Psoas muscle (tissue), 8 donors: Measurements from ENCODE around the gene MIER2. TPM values are rescaled to one million over a fixed set of nuclear protein-coding genes. Genes with fewer than 3 reads are reported as not detected.

Experiments
- ATAC-seq, 4 donors: fragments of 200-7000 bp; cut with Tn5 transposase; one replicate each; pipeline ENCODE4 v1.9.1; 2020; ENCODE audit warnings: moderate library complexity in 3 of 4, mild to moderate bottlenecking in 2 of 4
- DNase-seq, 2 donors: peaks; one replicate each; pipeline ENCODE4 v3.0.0-alpha.2; 2020
- H3K27ac ChIP-seq: fragments of 200-600 bp; one replicate; pipeline ENCODE4 v1.8.0; 2022
- H3K27me3 ChIP-seq, 3 donors: fragments of 200-600 bp in 1 of 3; one replicate each; pipeline versions ENCODE4 v1.6.1 to v1.8.0; 2013 to 2022; ENCODE audit warnings: low read length in 2 of 3, mild to moderate bottlenecking in 2 of 3, moderate library complexity in 1 of 3; ENCODE audit not compliant: insufficient read depth in 3 of 3
- H3K36me3 ChIP-seq, 2 donors: fragments of 200-600 bp in 1 of 2; one replicate each; pipeline versions ENCODE4 v1.6.1 to v1.8.0; 2013 to 2022; ENCODE audit warnings: low read depth in 1 of 2, mild to moderate bottlenecking in 1 of 2, moderate library complexity in 1 of 2; ENCODE audit not compliant: insufficient read depth in 1 of 2
- H3K4me1 ChIP-seq: fragments of 200-600 bp; one replicate; pipeline ENCODE4 v1.8.0; 2022
- H3K4me3 ChIP-seq: fragments of 200-600 bp; one replicate; pipeline ENCODE4 v1.8.0; 2022; ENCODE audit warnings: mild to moderate bottlenecking
- H3K9me3 ChIP-seq: fragments of 200-600 bp; one replicate; pipeline ENCODE4 v1.8.0; 2022
- CTCF ChIP-seq: fragments of 200-600 bp; IDR thresholded peaks from one replicate; pipeline ENCODE4 v1.8.0; 2022; ENCODE audit warnings: antibody characterized with exemption
- WGBS, 3 donors: extraction: QIAGEN DNeasy Blood & Tissue Kit; methylation state at CpG; one replicate each; pipeline versions ENCODE4 v1.1.6 to v1.1.7; 2013; 5-methylcytosine and 5-hydroxymethylcytosine counted together
- intact Hi-C, 2 donors: fragments of 100-400 bp; cut with DNase I; formaldehyde crosslinking; loops; one replicate each; pipeline versions ENCODE4 v1.11.0 to v1.14.2; 2022
- polyA plus RNA-seq, 3 donors: library from polyadenylated mRNA; stranded (reverse); fragments of 200-250 nt; gene quantifications; one replicate each; pipeline ENCODE4 v1.2.3, GENCODE V29; 2013
- total RNA-seq, 4 donors: library from RNA; stranded (reverse); fragmentation: NEBNext Ultra II Directional in 2 of 4; extraction: Animal tissue kit (Norgen Biotek cat#: 25700) in 2 of 4; gene quantifications; one replicate each; pipeline versions ENCODE4 v1.2.1 to v1.2.4, GENCODE V29; 2021 to 2023
- donor health status: healthy with polysubstance abuse.
- donor health status: DM: no; HTN: no; CAD: no; lungs with moderate emphysema.
- donor health status: Bipolar disorder and iron deficiency.
- donor health status: healthy.
- donor health status: DM: yes; HTN: yes; CAD: no.
- donor health status: DM: no; HTN: no; CAD: no.
- donor health status: DM: no; HTN: no; CAD: no.
- donor health status: DM: yes; HTN: yes; CAD: no.

The MIER2 gene
- total and polyA plus RNA-seq, 7 donors, result 13.3 to 22.2 (median 19.1) TPM

GRCh38 chr19:391207-391557 lies 46.6 kb upstream of the MIER2 start:
- 79 to 88% (median 86%) methylated on average over 2 of the region's 2 CpGs for WGBS, 3 donors
- Histone ChIP-seq H3K27me3 (peaks cover 0 to 11% (median 2%) of the 10 kb centered on the region in 3 donors), H3K36me3 (no peaks in the 10 kb centered on the region), H3K4me3 (no peak overlapping the region), H3K9me3 (no peaks in the 10 kb centered on the region), H3K27ac (no peak overlapping the region), H3K4me1 (no peaks in the 10 kb centered on the region)
- no peak for TF ChIP-seq CTCF
- ATAC-seq (no peak), DNase-seq (no peak)
- intact Hi-C loops, result no loop called here

- Histone ChIP-seq H3K36me3 (no peaks in the 10 kb centered on the region), H3K4me1 (no peaks in the 10 kb centered on the region), H3K27me3 (peaks cover 0 to 17% (median 2%) of the 10 kb centered on the region in 3 donors), H3K9me3 (no peaks in the 10 kb centered on the region), H3K27ac (no peak overlapping the region), H3K4me3 (no peak overlapping the region)
- intact Hi-C loops, result no loop called here
- DNase-seq (no peak), ATAC-seq (no peak)
- no peak for TF ChIP-seq CTCF
- 68 to 75% (median 73%) methylated on average over 23 to 30 of the region's 30 CpGs for WGBS, 3 donors
These were observed 46.0 kb upstream of the MIER2 start for GRCh38 chr19:390386-391206.

- no peaks in the 10 kb centered on the region for H3K36me3 ChIP-seq
- no peak for ATAC-seq
- intact Hi-C loops, result loop anchor here in 1 of 2 donors (10.0 kb wide), 1 partner anchor 95 kb away; no protein-coding TSS in a partner anchor
- WGBS, 3 donors, result 76 to 87% (median 86%) methylated on average over 10 to 12 of the region's 12 CpGs
- no peak overlapping the region for H3K4me3 ChIP-seq
- peaks cover 0 to 17% (median 2%) of the 10 kb centered on the region in 3 donors for H3K27me3 ChIP-seq
- H3K27ac ChIP-seq, result no peak overlapping the region
- DNase-seq, result no peak
- TF ChIP-seq CTCF, result no peak
- no peaks in the 10 kb centered on the region for H3K9me3 ChIP-seq
- no peaks in the 10 kb centered on the region for H3K4me1 ChIP-seq
These were observed 45.3 kb upstream of the MIER2 start for GRCh38 chr19:389935-390289.

GRCh38 chr19:389255-389934 lies 44.8 kb upstream of the MIER2 start:
- no peak for DNase-seq
- no peak for ATAC-seq

More at GRCh38 chr19:389255-389934, 44.8 kb upstream of the MIER2 start:
- Histone ChIP-seq H3K4me1 (no peaks in the 10 kb centered on the region), H3K36me3 (no peaks in the 10 kb centered on the region), H3K27me3 (peaks cover 0 to 17% (median 2%) of the 10 kb centered on the region in 3 donors), H3K4me3 (no peak overlapping the region), H3K27ac (no peak overlapping the region), H3K9me3 (no peaks in the 10 kb centered on the region)
- 54 to 60% (median 55%) methylated on average over 21 of the region's 21 CpGs for whole genome bisulfite sequencing, 3 donors
- intact Hi-C loops, result loop anchor here in 1 of 2 donors (10.0 kb wide), 1 partner anchor 95 kb away; no protein-coding TSS in a partner anchor
- peak; percentile 15 for TF ChIP-seq CTCF
